Measurements from ENCODE around the gene RPS17.

DNA sequence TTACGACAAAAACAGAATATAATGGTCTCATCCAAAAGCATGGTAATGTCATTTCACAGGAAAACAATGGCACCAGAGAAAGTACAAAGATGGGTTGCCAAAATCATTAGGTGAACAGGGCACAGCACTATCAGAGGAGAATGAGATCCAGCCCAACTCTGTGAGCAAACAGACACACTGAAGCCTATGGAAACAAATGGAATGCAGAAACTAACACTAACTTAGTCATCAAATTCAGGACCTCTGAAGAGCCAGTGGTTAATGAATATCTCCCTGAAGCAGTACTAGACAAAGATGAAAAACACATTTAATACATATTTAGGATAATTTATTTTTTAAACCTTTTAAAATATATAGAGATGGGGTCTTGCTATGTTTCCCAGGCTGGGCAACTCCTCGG lies 14.6 kb upstream of the RPS17 start:
- TF ChIP-seq POLR2A (IDR thresholded peaks at IDR 0.05; ENCODE audit: low read length) (no peak), GATA1 (IDR thresholded peaks at IDR 0.05; ENCODE audit: low read depth, low read length) (no peak)

Measured in erythroblast (primary cell).